NCI-H2107 (cell line): ENCODE results near the gene LYPD1.
"Not testable (repeated sequence)": the region's sequence is repeated elsewhere in the genome, so short reads cannot be mapped to it uniquely, and the experiment has no call there.

Source experiments
- DNase-seq: peaks from one replicate; lab custom pipeline; 2025; lab: John Stamatoyannopoulos, UW

LYPD1 gene

GRCh38 chr2:132669908-132670495, at the start of gene LYPD1:
TSS of gene LYPD1 (minus strand) at chr2:132670205. CDS start at chr2:132669932, 273 bp downstream.
- DNase-seq = peak; percentile 4

GRCh38 chr2:132719480-132719879, 49.5 kb upstream of the LYPD1 start:
- DNase-seq = no peak

- DNase-seq = no peak
Measured at GRCh38 chr2:132716954-132717353, 46.9 kb upstream of the LYPD1 start.

GRCh38 chr2:132715386-132716351, 45.7 kb upstream of the LYPD1 start:
- DNase-seq = no peak

- no peak for DNase-seq
Measured at GRCh38 chr2:132703396-132703795, 33.4 kb upstream of the LYPD1 start.

GRCh38 chr2:132701810-132702209, 31.8 kb upstream of the LYPD1 start:
- DNase-seq = no peak

- not testable (repeated sequence) for DNase-seq
Measured at GRCh38 chr2:132699802-132700201, 29.8 kb upstream of the LYPD1 start.

- not testable (repeated sequence) for DNase-seq
Measured at GRCh38 chr2:132698347-132698746, 28.3 kb upstream of the LYPD1 start.

- no peak for DNase-seq
Measured at GRCh38 chr2:132697556-132698205, 27.7 kb upstream of the LYPD1 start.

GRCh38 chr2:132692816-132693215, 22.8 kb upstream of the LYPD1 start:
- no peak for DNase-seq

GRCh38 chr2:132691556-132691955, 21.6 kb upstream of the LYPD1 start:
- DNase-seq = no peak

- DNase-seq = no peak
Measured at GRCh38 chr2:132690664-132691303, 20.8 kb upstream of the LYPD1 start.

GRCh38 chr2:132681766-132682165, 11.8 kb upstream of the LYPD1 start:
- DNase-seq = no peak

- no peak for DNase-seq
Measured at GRCh38 chr2:132680544-132680943, 10.5 kb upstream of the LYPD1 start.

GRCh38 chr2:132678483-132678882, 8.5 kb upstream of the LYPD1 start:
- no peak for DNase-seq

- no peak for DNase-seq
Measured at GRCh38 chr2:132677661-132678060, 7.7 kb upstream of the LYPD1 start.

- no peak for DNase-seq
Measured at GRCh38 chr2:132676999-132677398, 7.0 kb upstream of the LYPD1 start.

- DNase-seq = no peak
Measured at GRCh38 chr2:132671151-132671835, 1.3 kb upstream of the LYPD1 start.

- DNase-seq = no peak
Measured at GRCh38 chr2:132670496-132671150, 618 bp upstream of the LYPD1 start.

- DNase-seq = no peak
Measured at GRCh38 chr2:132668987-132669907, 758 bp downstream of the LYPD1 start.
